ENCODE results near the gene STX2. TPM values are rescaled to one million over a fixed set of nuclear protein-coding genes. Genes with fewer than 3 reads are reported as not detected.
"Not testable (repeated sequence)": the region's sequence is repeated elsewhere in the genome, so short reads cannot be mapped to it uniquely, and the experiment has no call there.

The STX2 gene
- total RNA-seq, 2 experiments from 2014 or later: 22.4 to 23.0 TPM

DNA sequence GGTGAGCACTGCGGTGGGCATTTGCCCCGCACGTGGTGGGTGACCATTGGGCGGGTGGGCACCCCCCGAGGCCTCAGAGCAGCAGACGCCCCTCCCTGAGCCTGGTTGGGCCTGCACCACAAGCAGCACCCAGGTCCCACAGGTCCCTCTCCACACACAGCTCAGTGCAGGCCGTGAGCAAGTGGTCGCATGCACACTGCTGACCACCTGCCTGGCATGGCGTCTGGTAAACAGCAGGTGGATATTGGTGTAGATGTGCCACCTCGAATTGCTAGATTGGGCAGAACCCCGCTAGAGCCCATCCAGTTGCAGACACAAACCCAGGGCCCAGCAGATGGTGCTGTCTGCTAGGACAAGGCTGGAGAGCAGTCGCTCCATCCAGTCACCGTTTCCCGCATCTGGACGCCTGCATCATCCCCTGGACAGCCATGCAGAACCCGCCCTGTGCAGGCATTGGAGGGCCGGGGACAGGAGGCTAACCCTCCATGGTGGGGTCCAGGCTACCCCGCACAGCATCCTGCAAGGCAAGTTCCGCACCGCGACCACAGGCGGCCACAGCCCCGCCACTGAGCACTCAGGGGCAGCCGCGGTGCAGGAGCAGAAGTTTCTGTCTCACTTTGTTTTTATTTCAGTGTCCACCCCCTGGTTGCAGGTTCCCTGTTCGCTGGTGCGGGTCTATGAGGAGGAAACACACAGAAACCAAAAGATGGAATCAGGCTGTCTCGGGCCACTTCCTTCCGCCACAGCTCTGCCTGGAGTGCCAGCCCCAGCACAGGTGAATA, 77.3 kb downstream of the STX2 start:
- no peaks in the 10 kb centered on the region for H3K36me3 Mint-ChIP-seq (ENCODE audit: low read depth)
- no peaks in the 10 kb centered on the region for H3K9me3 Mint-ChIP-seq
- peak overlapping the region; percentile 47 for H3K4me3 Mint-ChIP-seq
- POLR2A ChIA-PET: no interaction called here
- H3K4me1 Mint-ChIP-seq: peaks cover 23% of the 10 kb centered on the region
- H3K27me3 Mint-ChIP-seq: no peaks in the 10 kb centered on the region
- CTCF ChIA-PET: interaction anchor here (0.6 to 2.1 kb wide), 4 partner anchors 14 to 63 kb away, joined by 3 to 7 read pairs (median 3); no protein-coding TSS in a partner anchor
- no peak overlapping the region for H3K27ac Mint-ChIP-seq
- peak; percentile 66 for DNase-seq

DNA sequence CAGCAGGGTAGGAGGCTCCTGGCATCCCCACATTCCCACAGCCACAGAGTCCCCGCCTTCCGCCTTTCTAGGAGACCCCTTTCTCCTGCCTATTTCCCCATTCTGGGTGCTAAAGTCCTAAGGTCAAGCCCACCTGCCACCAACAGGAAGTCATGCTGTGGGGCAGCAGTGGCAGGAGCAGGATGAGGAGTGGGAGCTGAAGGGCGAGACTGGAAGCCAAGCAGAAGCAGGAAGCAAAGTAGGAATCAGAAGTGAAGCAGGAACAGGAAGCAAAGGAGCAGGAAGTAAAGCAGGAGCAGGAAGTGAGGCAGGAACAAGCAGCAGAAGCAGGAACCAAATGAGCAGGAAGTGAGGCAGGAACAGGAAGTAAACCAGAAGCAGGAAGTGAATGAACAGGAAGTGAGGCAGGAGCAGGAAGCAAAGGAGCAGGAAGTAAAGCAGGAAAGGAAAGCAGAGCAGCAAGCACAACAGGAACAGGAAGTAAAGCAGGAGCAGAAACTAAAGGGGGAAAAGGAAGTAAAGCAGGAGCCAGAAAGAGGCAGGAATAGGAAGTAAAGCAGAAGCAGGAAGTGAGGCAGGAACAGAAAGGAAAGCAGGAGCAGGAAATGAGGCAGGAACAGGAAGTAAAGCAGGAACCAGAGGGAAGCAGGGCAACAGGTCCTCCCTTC, 84.7 kb downstream of the STX2 start:
- Mint-ChIP-seq H3K27me3 (no peaks in the 10 kb centered on the region), H3K4me3 (no peak overlapping the region), H3K4me1 (peaks cover 5% of the 10 kb centered on the region), H3K36me3 (ENCODE audit: low read depth) (peaks cover 4% of the 10 kb centered on the region), H3K9me3 (peaks cover 5% of the 10 kb centered on the region), H3K27ac (peak overlapping the region; percentile 78)
- no peak for DNase-seq
- CTCF ChIA-PET: no interaction called here
- POLR2A ChIA-PET: no interaction called here

DNA sequence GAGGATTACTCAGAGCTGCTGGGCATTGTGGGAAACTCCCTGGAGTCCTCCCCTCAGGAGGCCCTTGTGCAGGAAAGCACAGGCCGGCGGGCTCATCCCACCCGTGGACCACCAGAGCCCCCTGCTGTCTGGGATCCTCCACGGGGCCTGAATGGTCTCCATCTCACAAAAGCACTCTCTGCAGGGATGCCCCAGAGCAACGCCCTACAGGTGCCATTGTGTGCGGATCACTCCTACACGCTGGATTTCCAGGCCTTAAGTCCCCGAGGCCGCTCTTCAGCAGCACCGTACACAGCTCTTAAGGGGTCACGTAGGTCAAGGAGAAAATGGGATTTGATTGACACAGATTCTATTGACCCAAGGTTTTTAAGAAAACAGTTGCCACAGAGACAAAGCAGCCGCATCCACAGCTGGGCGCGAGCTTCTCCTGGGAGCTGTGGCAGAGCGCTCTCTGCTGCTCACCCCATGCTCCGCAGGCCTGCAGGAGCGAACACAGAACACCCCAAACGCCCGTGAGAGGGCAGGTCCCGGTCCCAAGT, 86.3 kb downstream of the STX2 start:
- Mint-ChIP-seq H3K4me3 (no peak overlapping the region), H3K27ac (no peak overlapping the region), H3K4me1 (peaks cover 8% of the 10 kb centered on the region), H3K27me3 (peaks cover 5% of the 10 kb centered on the region), H3K36me3 (ENCODE audit: low read depth) (peaks cover 4% of the 10 kb centered on the region), H3K9me3 (peaks cover 5% of the 10 kb centered on the region)
- ChIA-PET POLR2A (no interaction called here), CTCF (no interaction called here)
- no peak for DNase-seq

DNA sequence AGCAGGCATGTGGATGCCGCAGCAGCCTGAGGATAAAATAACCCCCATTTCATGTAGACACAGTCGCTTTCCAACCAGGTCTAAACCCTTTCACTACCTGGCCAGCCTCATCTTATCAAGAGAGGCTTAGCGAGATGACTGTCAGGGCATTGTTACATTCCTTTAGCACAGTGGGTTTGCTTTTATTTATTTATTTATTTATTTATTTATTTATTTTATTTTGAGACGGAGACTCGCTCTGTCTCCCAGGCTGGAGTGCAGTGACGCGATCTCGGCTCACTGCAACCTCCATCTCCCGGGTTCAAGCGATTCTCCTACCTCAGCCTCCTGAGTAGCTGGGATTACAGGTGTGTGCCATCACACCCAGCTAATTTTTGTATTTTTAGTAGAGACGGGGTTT, 87.0 kb downstream of the STX2 start:
- H3K36me3 Mint-ChIP-seq (ENCODE audit: low read depth); H3K27me3 Mint-ChIP-seq; H3K4me3 Mint-ChIP-seq; DNase-seq; H3K27ac Mint-ChIP-seq; CTCF ChIA-PET; POLR2A ChIA-PET; H3K4me1 Mint-ChIP-seq; H3K9me3 Mint-ChIP-seq: not testable (repeated sequence)

DNA sequence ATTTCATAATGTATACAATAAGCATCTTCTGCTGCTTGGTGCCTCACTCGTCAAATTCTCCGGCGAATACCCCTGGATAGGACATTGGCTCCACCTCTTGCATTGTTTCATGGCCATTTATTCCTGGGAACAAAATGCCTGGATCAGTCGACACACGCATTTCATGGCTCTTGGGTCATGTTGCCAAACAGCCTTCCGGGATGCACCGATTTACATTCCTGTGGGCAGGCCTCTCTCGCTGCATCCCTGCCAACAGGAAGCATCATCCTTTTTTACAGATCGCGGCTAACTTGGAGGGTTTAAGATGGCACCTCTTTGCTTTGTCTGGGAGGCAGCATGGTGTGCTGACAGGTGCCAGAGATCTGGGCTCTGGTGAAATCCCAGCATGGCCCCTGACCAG, 90.3 kb downstream of the STX2 start:
- H3K36me3 Mint-ChIP-seq (ENCODE audit: low read depth): no peaks in the 10 kb centered on the region
- CTCF ChIA-PET: interaction anchor here (0.7 to 1.6 kb wide), 8 partner anchors 8 to 468 kb away, joined by 3 to 7 read pairs (median 3); no protein-coding TSS in a partner anchor
- H3K27me3 Mint-ChIP-seq: peaks cover 7% of the 10 kb centered on the region
- POLR2A ChIA-PET: no interaction called here
- H3K9me3 Mint-ChIP-seq: no peaks in the 10 kb centered on the region
- H3K4me1 Mint-ChIP-seq: peaks cover 5% of the 10 kb centered on the region
- DNase-seq: no peak
- H3K4me3 Mint-ChIP-seq: no peak overlapping the region
- no peak overlapping the region for H3K27ac Mint-ChIP-seq

DNA sequence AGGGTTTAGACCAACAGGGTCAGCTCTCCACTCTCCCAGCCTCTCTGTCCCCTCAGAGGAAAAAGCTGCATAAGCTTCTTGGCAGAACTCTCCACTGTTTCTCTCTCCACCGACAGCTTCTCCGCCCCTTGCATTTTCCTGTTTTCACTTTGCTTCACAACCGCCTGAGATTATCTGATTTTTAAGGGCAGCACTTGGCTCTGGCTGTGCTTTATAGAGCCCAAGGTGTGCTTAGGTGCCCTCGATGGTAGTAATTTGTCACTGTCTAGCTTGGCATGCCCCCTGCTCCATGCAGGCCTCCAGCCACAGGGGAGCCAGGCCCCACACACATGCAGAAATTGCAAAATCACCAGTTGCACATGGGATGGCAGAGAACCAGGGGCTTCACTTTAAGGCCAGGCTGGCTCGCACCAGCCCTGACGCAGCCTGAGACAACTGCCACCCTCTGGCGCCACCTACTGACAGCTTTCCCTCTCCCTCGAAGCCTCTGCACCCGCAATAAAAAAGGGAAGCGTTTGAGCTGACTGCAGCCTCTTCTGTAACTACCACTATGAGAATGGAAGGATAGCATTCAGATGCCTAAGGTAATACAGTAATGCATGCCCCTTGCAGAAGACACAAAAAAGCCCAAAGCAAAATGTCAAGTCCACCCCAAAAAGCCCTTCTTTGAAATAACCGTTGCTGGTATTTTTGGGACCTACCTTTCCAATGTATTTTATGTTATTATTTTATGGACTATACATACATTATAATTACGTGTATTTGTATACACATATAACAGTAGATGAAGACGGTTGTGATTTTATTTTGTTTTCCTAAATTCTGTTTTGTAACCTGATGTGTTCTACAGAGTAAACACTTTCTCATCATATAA, 90.9 kb downstream of the STX2 start:
- CTCF ChIA-PET: interaction anchor here (0.7 to 1.6 kb wide), 12 partner anchors 8 to 467 kb away, joined by 3 to 7 read pairs (median 3); partner anchors contain the start of gene STX2

DNA sequence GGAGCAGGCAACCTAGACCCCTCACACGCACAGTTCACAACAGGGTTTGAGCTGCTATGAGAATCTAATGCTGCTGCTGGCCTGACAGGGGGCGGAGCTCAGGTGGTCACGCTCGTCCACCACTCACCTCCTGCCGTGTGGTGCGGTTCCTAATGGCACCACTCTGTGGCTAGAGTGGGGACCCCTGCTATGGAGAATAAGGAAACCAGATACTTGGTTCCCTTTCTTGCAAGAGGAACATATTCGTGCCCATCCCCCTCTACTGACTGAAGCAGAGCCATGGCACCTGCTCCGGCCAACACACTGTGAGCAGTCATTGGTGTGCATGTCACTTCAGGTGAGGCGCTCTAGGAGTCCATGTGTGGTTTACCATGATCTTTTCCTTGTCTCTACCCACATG, 92.5 kb downstream of the STX2 start:
- ChIA-PET CTCF (no interaction called here), POLR2A (no interaction called here)
- Mint-ChIP-seq H3K4me1 (peaks cover 5% of the 10 kb centered on the region), H3K4me3 (no peak overlapping the region), H3K27me3 (peaks cover 7% of the 10 kb centered on the region), H3K36me3 (ENCODE audit: low read depth) (no peaks in the 10 kb centered on the region), H3K27ac (no peak overlapping the region), H3K9me3 (no peaks in the 10 kb centered on the region)
- no peak for DNase-seq

More for the DNA sequence above, 90.9 kb downstream of the STX2 start:
- Mint-ChIP-seq H3K27ac (no peak overlapping the region), H3K9me3 (no peaks in the 10 kb centered on the region), H3K4me1 (peaks cover 5% of the 10 kb centered on the region), H3K36me3 (ENCODE audit: low read depth) (no peaks in the 10 kb centered on the region), H3K27me3 (peaks cover 7% of the 10 kb centered on the region), H3K4me3 (no peak overlapping the region)
- POLR2A ChIA-PET: no interaction called here
- peak; percentile 75 for DNase-seq

DNA sequence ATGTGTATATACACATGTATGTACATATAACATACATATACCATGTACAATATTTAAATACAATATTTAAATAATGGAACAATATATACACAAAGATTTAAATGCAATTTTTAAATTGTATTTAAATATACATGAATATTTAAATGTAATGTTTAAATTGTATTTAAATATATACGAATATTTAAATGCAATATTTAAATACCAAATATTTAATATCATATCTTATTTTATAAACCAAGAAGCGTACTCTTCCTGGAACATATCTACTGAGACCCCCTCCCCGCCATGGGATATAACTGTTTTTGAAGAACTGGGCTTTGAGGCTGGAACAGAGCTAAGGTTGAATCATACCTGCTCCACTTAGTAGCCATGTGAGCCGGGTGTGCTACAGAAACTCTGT, 93.1 kb downstream of the STX2 start:
- H3K9me3 Mint-ChIP-seq: no peaks in the 10 kb centered on the region
- CTCF ChIA-PET: no interaction called here
- H3K27ac Mint-ChIP-seq: no peak overlapping the region
- no peak overlapping the region for H3K4me3 Mint-ChIP-seq
- POLR2A ChIA-PET: no interaction called here
- H3K27me3 Mint-ChIP-seq: peaks cover 7% of the 10 kb centered on the region
- DNase-seq: no peak
- peaks cover 5% of the 10 kb centered on the region for H3K4me1 Mint-ChIP-seq
- no peaks in the 10 kb centered on the region for H3K36me3 Mint-ChIP-seq (ENCODE audit: low read depth)

DNA sequence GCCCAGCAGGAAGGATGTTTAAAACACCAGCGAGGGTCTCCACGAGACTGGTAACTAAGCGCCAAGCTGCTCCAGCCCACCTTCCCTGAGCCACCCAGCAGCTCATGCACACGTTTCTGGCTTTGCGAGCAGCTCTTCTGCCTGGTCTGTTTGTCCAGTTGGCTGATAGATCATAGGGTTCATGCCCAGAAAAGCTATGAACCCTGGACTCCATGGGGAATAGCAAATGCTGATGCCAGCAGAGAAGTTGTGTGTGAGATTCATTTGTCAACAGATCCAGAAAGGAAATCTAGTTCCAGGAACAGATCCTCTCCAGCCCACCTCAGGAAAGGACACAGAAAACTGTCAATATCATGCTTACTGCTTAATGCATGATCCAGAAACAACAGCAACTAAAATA, 94.8 kb downstream of the STX2 start:
- Mint-ChIP-seq H3K4me3 (no peak overlapping the region), H3K27me3 (peaks cover 7% of the 10 kb centered on the region), H3K27ac (no peak overlapping the region), H3K36me3 (ENCODE audit: low read depth) (no peaks in the 10 kb centered on the region), H3K4me1 (peaks cover 5% of the 10 kb centered on the region), H3K9me3 (peaks cover under 1% of the 10 kb centered on the region)
- POLR2A ChIA-PET: no interaction called here
- CTCF ChIA-PET: no interaction called here
- DNase-seq: no peak

DNA sequence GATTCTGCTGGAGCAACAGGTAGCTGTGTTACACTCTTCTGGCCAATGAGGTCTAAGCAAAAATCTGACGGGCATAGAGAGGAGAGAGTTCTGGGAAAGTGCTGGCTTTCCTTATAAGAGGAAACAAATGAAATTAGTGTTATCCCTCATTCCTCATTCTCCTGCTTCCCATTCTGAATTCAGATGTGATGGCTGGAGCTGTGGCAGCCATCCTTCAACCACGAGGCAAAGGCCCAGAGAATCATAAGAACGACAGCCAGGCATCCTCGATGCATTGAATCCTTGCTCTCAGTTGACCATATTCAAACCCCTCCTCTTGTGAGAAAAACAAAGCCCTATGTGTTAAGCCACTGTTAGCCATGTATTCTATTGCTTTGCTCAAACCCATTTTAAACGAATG, 95.4 kb downstream of the STX2 start:
- CTCF ChIA-PET: no interaction called here
- H3K4me3 Mint-ChIP-seq: no peak overlapping the region
- no peaks in the 10 kb centered on the region for H3K36me3 Mint-ChIP-seq (ENCODE audit: low read depth)
- no peak for DNase-seq
- peaks cover 7% of the 10 kb centered on the region for H3K27me3 Mint-ChIP-seq
- H3K27ac Mint-ChIP-seq: no peak overlapping the region
- H3K4me1 Mint-ChIP-seq: peaks cover 5% of the 10 kb centered on the region
- POLR2A ChIA-PET: no interaction called here
- peaks cover 3% of the 10 kb centered on the region for H3K9me3 Mint-ChIP-seq

DNA sequence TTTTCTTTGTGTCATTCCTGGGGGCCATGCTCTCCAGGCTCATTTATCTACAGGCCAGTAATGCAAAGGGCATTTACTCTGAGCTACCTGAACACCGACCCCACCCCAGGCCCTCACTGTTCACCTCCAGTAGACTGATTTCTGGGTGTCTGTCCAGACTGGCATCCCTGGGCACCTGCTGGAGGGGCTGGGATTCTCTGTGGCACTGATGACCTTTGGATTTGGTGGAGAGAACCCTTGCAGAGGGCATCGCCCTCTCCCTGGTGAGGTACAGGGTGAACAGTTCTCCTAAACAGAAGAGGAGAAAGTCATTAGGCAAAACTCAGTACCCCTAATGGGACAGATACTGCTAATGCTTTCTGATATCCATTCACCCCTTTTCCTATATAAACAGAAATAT, 95.9 kb downstream of the STX2 start:
- H3K4me1 Mint-ChIP-seq: peaks cover 5% of the 10 kb centered on the region
- ChIA-PET CTCF (no interaction called here), POLR2A (no interaction called here)
- DNase-seq: no peak
- H3K4me3 Mint-ChIP-seq: no peak overlapping the region
- no peaks in the 10 kb centered on the region for H3K36me3 Mint-ChIP-seq (ENCODE audit: low read depth)
- peaks cover 6% of the 10 kb centered on the region for H3K27me3 Mint-ChIP-seq
- H3K9me3 Mint-ChIP-seq: peaks cover 3% of the 10 kb centered on the region
- H3K27ac Mint-ChIP-seq: no peak overlapping the region

DNA sequence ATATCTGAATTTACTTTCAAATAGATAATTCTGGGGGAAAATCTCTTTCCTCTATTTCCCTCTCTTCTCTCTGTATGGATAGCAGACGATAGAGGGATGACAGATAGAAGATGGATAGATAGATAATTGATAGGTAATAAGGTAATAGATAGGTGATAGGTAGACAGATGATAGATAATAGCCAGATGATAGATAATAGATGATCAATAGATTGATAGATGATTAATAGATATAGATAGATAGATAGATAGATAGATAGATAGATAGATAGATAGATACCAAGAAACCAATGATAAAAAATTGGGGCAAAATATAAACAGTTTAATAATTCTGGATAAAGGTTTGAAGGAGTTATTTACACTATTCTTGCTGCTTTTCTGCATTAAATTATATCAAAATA, 96.3 kb downstream of the STX2 start:
- H3K9me3 Mint-ChIP-seq: peaks cover 3% of the 10 kb centered on the region
- H3K4me3 Mint-ChIP-seq: no peak overlapping the region
- H3K27me3 Mint-ChIP-seq: peaks cover under 1% of the 10 kb centered on the region
- H3K36me3 Mint-ChIP-seq (ENCODE audit: low read depth): no peaks in the 10 kb centered on the region
- no peak overlapping the region for H3K27ac Mint-ChIP-seq
- DNase-seq: no peak
- peaks cover under 1% of the 10 kb centered on the region for H3K4me1 Mint-ChIP-seq
- CTCF ChIA-PET: no interaction called here
- POLR2A ChIA-PET: no interaction called here

DNA sequence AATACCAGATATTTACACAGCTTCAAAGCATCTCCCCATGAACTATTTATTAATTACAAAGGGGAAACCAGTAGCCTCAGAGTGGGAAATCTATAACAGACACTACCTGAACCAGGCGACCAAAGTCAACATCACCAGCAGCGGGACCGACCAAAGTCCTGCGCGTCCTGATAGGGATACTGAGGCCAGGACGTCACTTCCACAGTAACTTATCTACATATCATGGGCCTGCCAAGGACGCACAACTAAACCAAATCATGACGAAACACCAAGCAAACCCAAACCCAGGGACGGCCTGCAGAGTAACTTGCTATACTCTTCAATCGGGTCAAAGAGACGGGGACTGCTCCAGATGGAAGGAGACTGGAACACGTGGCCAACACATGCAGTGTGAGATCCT, 96.9 kb downstream of the STX2 start:
- H3K4me1 Mint-ChIP-seq: no peaks in the 10 kb centered on the region
- CTCF ChIA-PET: no interaction called here
- H3K27me3 Mint-ChIP-seq: no peaks in the 10 kb centered on the region
- no peak for DNase-seq
- no peak overlapping the region for H3K27ac Mint-ChIP-seq
- peaks cover 3% of the 10 kb centered on the region for H3K9me3 Mint-ChIP-seq
- POLR2A ChIA-PET: no interaction called here
- H3K36me3 Mint-ChIP-seq (ENCODE audit: low read depth): no peaks in the 10 kb centered on the region
- no peak overlapping the region for H3K4me3 Mint-ChIP-seq

Data from activated CD4-positive, alpha-beta memory T cell treated with anti-CD3 and anti-CD28 coated beads, Interleukin-2, amount 10 ng/mL, durations not matched to agents 7 days and 5 days (primary cell).